Activated CD8-positive, alpha-beta T cell treated with anti-CD3 and anti-CD28 coated beads, Interleukin-2, amount 10 ng/mL, durations not matched to agents 7 days and 5 days (primary cell): Measurements from ENCODE around the gene INPP5E. TPM values are rescaled to one million over a fixed set of nuclear protein-coding genes. Genes with fewer than 3 reads are reported as not detected.

Source experiments
- ATAC-seq: fragments of 150-1000 bp; cut with Tn5 transposase; one replicate; pipeline ENCODE4 v1.10.0; 2021; ENCODE audit warnings: moderate library complexity
- CTCF ChIA-PET: fragments of 350-600 bp; sonication (Branson Sonifier 250); formaldehyde crosslinking; loops from one replicate; lab custom pipeline; 2021; ENCODE audit warnings: antibody characterized with exemption; lab: Charles Lee
- POLR2A ChIA-PET: fragments of 350-600 bp; sonication (Branson Sonifier 250); formaldehyde crosslinking; loops from one replicate; lab custom pipeline; 2021; ENCODE audit warnings: antibody characterized with exemption; lab: Charles Lee
- DNase-seq: peaks from one replicate; pipeline ENCODE4 v3.0.0-alpha.2; 2020
- H3K27ac Mint-ChIP-seq: one replicate; pipeline ENCODE4 v1.8.0; 2021; ENCODE audit warnings: mild to moderate bottlenecking, mixed read lengths
- H3K27me3 Mint-ChIP-seq: one replicate; pipeline ENCODE4 v1.8.0; 2021; ENCODE audit warnings: low read depth, mixed read lengths
- H3K36me3 Mint-ChIP-seq: one replicate; pipeline ENCODE4 v1.8.0; 2021; ENCODE audit warnings: low read depth, mixed read lengths
- H3K4me1 Mint-ChIP-seq: one replicate; pipeline ENCODE4 v1.8.0; 2021; ENCODE audit warnings: low read depth, mixed read lengths
- H3K4me3 Mint-ChIP-seq: one replicate; pipeline ENCODE4 v1.8.0; 2021; ENCODE audit warnings: mild to moderate bottlenecking, mixed read lengths
- H3K9me3 Mint-ChIP-seq: one replicate; pipeline ENCODE4 v1.8.0; 2022; ENCODE audit warnings: mixed read lengths; ENCODE audit not compliant: insufficient read depth
- total RNA-seq, 2 experiments: library from RNA; stranded (reverse); gene quantifications; one replicate each; pipeline ENCODE4 v1.2.3, GENCODE V29; 2021

The INPP5E gene
- total RNA-seq, 2 experiments from 2014 or later = 16.8 to 18.2 TPM

DNA sequence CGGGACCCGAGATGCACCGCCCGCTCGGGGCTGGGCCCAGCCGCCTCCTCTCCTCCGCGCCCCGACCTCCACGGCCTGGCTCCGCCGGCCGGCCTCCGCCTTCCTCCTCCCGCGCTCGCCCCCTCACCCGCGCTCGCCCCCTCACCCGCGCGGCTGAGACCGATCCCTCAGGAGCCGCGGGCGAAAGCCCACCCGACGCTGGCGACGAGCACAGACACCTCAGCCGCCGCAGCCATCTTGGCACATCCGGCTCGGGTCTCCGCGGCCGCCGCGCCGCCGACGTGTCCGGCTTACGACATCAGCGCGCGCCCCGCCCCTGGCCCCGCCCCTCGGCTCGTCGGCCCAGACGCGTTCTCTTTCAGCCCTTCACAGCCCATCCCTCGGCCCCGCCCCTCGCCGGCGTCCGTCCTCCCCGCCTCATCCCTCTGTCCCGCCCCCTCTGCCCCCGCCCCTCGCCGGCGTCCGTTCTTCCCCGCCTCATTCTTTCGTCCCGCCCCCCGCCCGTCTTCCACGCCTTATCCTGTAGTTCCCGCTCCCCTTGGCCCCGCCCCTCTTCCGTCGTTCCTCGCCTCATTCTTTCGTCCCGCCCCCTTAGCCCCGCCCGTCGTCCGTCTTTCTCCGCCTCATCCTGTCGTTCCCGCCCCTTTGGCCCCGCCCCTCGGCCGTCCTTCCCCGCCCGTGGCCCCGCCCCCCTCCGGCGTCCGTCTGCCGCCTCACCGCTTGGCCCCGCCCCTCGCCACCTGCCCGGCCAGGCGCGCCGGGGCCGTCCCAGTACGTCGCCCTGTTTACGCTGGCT is 43.3 kb upstream of the INPP5E start, which contains the start of gene SEC16A:
SEC16A (minus strand) TSS at position 248 of the 796 bp plus-strand sequence. CDS start 5,425 bp downstream, outside the sequence.
- ATAC-seq = peak; percentile 70
- Mint-ChIP-seq H3K36me3 (peaks cover 22% of the 10 kb centered on the region), H3K27me3 (no peaks in the 10 kb centered on the region), H3K4me1 (peaks cover 30% of the 10 kb centered on the region), H3K4me3 (peak within 1 kb of the TSS; percentile 92), H3K27ac (peak within 1 kb of the TSS; percentile 100), H3K9me3 (no peaks in the 10 kb centered on the region)
- DNase-seq = peak; percentile 99
- CTCF ChIA-PET = interaction anchor here (0.6 to 7.2 kb wide), 5 partner anchors 13 to 151 kb away, joined by 3 to 55 read pairs (median 30); no protein-coding TSS in a partner anchor
- POLR2A ChIA-PET = no interaction called here

DNA sequence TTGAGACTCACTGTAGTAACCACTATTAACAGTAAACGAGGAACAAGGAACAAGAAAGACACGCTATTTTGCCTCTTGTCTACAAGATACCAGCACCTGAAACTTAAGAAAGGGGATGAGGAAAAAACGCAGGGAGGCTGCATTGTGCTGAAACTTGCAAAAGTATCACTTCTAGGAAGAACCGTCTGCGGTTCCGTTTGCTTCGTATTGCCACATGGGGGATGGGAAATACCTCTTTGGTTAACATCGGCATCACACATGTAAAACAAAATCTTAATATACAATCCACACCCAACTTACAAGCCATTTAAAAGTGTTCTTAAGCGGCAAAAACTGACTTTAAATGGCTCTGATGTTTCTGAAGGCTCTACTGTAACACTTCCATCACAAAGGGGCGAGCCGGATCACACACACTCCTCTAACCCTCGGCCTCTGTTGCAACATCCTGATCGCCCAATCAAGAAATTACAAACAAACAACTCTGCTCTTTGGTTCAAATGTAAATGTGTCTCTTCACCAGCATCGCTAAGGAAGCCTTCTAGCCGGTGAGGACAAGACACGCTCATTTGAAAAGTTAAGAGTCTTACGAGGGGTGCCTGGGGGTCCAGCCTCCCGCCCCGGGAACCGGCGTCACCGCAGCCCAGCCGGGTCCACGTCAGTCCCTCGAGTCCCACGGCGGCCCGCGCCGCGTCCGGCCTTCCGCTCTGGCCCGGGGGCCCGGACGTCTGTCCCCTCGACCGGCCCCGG is 42.6 kb upstream of the INPP5E start:
- no peaks in the 10 kb centered on the region for H3K9me3 Mint-ChIP-seq
- CTCF ChIA-PET = no interaction called here
- POLR2A ChIA-PET = no interaction called here
- peak overlapping the region; percentile 100 for H3K27ac Mint-ChIP-seq
- H3K4me1 Mint-ChIP-seq = peaks cover 30% of the 10 kb centered on the region
- peak overlapping the region; percentile 92 for H3K4me3 Mint-ChIP-seq
- DNase-seq (peak; percentile 67), ATAC-seq (peak; percentile 8)
- peaks cover 26% of the 10 kb centered on the region for H3K36me3 Mint-ChIP-seq
- no peaks in the 10 kb centered on the region for H3K27me3 Mint-ChIP-seq

DNA sequence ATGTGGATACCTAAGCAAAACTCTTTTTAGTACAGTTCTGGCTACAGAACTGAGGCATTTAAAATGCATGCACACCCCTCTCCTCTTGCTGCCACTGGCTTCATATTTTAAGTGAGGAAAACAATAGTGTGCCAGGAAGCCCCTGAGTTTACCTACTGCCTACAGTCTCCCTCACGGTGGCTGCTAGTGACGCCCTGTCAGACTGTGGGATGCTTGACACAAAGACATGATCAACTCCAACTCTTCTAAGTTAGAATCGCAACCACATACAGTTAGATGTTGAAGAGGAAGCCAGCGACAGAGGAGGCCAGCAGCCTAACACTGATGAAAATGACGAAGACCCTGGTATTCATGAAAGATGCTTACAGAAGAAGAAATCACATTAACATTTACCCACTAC is 41.9 kb upstream of the INPP5E start:
- peaks cover 30% of the 10 kb centered on the region for H3K4me1 Mint-ChIP-seq
- peak overlapping the region; percentile 100 for H3K27ac Mint-ChIP-seq
- peak overlapping the region; percentile 92 for H3K4me3 Mint-ChIP-seq
- no peaks in the 10 kb centered on the region for H3K27me3 Mint-ChIP-seq
- ChIA-PET POLR2A (interaction anchor here (1.2 kb wide), 1 partner anchor 28 kb away, joined by 4 read pairs; no protein-coding TSS in a partner anchor), CTCF (no interaction called here)
- H3K9me3 Mint-ChIP-seq = no peaks in the 10 kb centered on the region
- DNase-seq (peak; percentile 45), ATAC-seq (no peak)
- H3K36me3 Mint-ChIP-seq = peaks cover 29% of the 10 kb centered on the region

DNA sequence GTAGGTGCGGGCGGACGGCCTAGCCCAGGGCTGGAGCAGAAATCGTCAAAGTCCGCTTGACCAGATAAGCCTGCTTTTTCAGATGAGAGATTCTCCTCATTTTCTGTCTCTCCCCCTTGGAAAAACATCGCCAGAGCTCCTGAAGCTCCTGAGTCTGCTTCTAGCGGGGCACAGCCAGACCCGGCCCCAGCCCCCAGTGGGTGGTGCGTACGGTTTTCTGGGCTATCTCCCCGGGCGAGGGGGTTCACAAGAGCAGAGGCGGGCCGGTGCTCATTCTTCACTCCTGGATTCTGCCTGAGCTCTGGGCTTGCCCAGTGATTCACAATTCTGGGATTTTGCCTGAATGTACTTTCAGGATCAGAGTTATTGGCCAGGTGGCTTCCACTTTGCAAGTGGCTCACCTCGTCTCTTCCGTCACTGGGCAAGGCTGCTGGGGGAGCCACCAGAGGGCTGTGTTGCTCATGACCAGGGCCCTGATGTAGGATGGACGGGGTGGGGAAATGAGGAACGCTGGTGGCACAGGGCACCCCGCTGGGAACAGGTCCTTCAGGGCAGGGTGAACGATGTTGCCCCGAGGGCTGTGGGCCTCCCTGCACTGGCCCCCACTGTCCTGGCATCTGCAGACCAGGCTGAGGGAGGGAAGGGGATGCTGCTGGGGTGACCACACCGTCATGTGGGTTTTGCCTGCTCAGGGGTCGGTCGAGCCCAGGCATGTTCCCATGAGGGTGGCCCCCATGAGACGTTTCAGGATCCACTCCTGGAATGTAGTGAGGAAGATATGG is 36.9 kb upstream of the INPP5E start:
- peaks cover 21% of the 10 kb centered on the region for H3K4me1 Mint-ChIP-seq
- peaks cover 52% of the 10 kb centered on the region for H3K36me3 Mint-ChIP-seq
- ATAC-seq (no peak), DNase-seq (no peak)
- ChIA-PET CTCF (interaction anchor here (1.7 kb wide), 1 partner anchor 155 kb away, joined by 3 read pairs; no protein-coding TSS in a partner anchor), POLR2A (interaction anchor here (0.7 kb wide), 1 partner anchor 113 kb away, joined by 3 read pairs; no protein-coding TSS in a partner anchor)
- H3K4me3 Mint-ChIP-seq = no peak overlapping the region
- H3K9me3 Mint-ChIP-seq = no peaks in the 10 kb centered on the region
- no peak overlapping the region for H3K27ac Mint-ChIP-seq
- H3K27me3 Mint-ChIP-seq = no peaks in the 10 kb centered on the region

DNA sequence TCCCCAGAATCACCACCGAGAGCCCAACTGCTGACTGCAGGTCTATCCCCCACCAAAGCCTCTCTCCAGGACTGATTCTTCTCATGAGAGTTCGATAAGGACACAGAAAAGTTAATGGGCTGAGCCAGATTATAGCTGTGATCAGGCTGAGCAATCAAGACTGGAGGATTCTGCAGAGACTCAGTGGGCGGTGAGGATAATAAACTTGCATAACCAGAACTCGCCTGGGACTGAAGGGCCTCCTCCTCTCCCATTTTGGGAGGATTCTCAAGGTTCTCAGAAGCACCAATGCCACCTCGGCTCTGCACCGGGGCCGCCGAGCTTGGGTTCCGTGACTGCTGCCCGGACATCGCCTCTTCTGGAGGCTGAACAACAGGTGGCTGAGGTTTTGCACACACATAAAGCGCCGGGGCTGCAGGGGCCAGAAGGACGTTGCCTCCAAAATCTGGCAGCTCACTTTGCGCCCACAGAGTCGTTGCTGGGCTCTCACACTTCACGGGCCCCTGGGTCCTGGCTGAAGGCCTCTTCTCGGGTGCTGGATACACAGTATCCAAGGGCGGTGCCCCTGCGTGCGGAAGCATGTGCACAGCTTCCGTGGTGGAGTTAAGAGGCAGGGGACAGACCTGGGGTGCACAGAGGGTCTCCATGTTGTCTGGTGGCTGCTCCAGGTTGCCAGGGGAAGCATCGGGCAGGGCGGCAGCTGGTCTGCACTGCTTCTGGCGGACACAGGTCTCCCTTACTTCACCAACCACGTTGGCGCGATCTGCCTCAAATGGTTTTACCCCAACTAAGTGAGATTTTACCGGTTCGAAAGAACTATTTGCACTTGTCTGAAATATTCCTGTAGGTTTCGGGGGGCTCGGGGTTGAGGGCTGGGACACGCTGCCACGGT is 35.6 kb upstream of the INPP5E start:
- Mint-ChIP-seq H3K27ac (no peak overlapping the region), H3K4me1 (peaks cover 12% of the 10 kb centered on the region), H3K4me3 (no peak overlapping the region), H3K9me3 (no peaks in the 10 kb centered on the region), H3K36me3 (peaks cover 57% of the 10 kb centered on the region), H3K27me3 (no peaks in the 10 kb centered on the region)
- DNase-seq = no peak
- ChIA-PET POLR2A (interaction anchor here (0.6 kb wide), 1 partner anchor 78 kb away, joined by 3 read pairs; no protein-coding TSS in a partner anchor), CTCF (interaction anchor here (1.7 kb wide), 1 partner anchor 156 kb away, joined by 3 read pairs; no protein-coding TSS in a partner anchor)
- ATAC-seq = no peak

DNA sequence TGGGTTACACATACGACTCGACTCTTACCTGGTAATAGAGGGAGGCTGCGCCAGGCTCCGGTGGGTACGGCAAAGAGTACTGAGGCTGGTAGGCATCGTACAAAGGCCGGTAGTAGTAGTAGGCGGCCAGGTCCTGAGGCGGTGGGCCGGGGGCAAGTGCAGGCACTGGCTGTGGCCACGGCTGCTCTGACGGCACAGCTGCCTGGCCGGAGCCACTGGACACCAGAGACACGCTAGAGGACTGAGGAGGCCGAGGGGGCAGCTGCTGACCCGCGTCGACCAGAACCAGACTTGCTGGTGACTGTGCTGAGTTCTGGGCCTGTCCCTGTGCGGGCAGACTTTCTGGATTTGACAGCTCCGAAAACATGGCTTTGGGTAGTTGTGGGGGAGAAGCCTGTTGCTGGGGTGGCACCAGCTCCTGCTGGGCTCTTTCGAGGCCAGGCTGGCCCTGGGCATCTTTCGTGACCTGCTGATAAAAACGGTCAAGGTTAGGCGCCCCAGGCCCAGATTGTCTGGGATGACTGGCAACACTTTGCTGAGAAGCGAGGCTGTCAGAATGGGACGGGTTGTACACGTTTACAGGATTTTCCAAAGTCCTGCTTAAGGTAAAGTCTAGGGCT is 34.5 kb upstream of the INPP5E start:
- Mint-ChIP-seq H3K4me1 (peaks cover 7% of the 10 kb centered on the region), H3K4me3 (no peak overlapping the region), H3K9me3 (no peaks in the 10 kb centered on the region), H3K27ac (no peak overlapping the region), H3K27me3 (no peaks in the 10 kb centered on the region), H3K36me3 (peaks cover 56% of the 10 kb centered on the region)
- ChIA-PET CTCF (no interaction called here), POLR2A (no interaction called here)
- DNase-seq = no peak
- no peak for ATAC-seq

DNA sequence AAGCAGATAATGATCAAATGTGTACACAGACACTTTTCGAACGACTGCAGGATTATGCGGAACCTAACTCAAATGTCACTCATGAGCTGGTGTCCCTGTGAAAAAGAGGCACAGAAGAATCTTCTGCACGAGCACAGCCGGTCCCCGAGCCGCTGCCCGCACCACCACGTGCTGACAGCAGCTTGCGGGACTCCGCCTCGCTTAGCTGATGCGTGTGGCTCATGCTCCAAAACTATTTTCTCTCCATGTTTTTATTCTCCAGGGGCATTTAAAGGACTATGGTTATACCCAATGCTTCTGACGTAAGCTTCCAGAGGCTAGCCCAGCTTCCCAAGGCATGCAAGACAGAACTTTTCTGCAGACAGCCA is 33.7 kb upstream of the INPP5E start:
- H3K4me3 Mint-ChIP-seq = no peak overlapping the region
- DNase-seq (no peak), ATAC-seq (no peak)
- ChIA-PET POLR2A (no interaction called here), CTCF (no interaction called here)
- H3K9me3 Mint-ChIP-seq = no peaks in the 10 kb centered on the region
- H3K36me3 Mint-ChIP-seq = peaks cover 52% of the 10 kb centered on the region
- H3K4me1 Mint-ChIP-seq = peaks cover 3% of the 10 kb centered on the region
- no peaks in the 10 kb centered on the region for H3K27me3 Mint-ChIP-seq
- no peak overlapping the region for H3K27ac Mint-ChIP-seq

DNA sequence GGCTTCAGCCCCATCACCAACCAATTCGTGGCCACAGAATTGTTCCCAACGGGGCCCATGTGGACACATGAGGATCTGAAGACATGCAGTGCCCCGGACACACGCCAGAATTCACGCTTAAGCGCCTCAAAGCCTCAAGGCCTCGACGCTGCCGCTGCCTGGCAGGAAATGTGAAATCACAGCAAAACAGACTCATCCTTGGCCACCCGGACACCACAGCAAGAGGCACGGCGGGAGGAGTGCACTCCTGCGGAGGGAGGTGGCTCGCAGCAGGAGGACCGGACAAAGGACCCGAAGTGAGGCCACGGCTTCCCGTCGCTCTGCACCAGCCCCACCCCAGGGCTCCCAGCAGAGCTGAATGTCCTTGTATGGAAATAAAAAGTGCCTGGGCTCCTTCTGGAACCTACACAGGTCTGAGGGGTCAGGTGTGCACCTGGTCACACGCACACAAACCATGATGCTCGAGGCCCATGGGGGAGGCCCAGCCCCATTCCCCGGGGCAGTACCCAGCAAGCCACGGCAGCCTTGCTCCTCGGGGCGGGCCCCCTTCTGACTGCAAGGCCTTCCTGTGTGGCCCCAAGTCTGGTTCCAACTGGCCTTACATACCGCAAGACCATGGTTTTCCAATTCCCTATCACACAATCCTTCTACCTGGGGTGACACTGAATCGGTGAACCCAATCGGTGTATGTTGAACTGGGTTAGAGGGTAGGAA is 33.2 kb upstream of the INPP5E start:
- peaks cover 3% of the 10 kb centered on the region for H3K4me1 Mint-ChIP-seq
- ATAC-seq = no peak
- no peak overlapping the region for H3K27ac Mint-ChIP-seq
- ChIA-PET CTCF (no interaction called here), POLR2A (no interaction called here)
- no peak for DNase-seq
- H3K9me3 Mint-ChIP-seq = no peaks in the 10 kb centered on the region
- H3K27me3 Mint-ChIP-seq = no peaks in the 10 kb centered on the region
- H3K36me3 Mint-ChIP-seq = peaks cover 54% of the 10 kb centered on the region
- no peak overlapping the region for H3K4me3 Mint-ChIP-seq

DNA sequence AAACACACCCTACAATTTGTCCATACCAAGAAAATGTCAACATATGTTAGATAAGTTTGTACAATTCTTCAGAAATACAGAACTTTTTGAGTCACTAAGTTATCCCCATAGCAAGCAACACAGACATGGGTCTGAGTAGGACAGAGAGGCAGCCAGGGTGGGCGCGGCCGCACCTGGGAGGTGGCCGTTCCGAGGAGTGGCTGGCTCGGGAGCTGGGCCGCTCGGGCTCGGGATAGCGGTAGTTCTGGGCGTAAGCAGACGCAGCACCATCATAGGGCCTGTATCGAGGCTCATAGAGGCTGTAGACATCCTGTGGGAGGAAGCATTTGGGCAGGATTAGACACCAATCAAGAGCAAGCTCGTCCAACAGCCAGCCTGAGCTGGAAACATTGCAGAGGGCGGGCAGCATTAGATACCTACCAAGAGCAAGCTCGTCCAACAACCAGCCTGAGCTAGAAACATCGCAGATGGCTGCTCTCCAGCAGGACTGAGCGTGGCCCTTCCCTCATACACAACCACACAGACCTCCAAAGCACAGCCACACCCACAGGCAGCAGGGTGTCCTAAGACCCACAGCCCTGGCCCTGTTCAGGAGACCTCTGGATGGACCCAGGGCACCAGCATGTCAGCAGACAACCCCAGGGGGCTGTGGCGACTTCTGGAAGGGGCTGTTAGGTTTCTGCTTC is 32.3 kb upstream of the INPP5E start:
- no peak overlapping the region for H3K27ac Mint-ChIP-seq
- no peaks in the 10 kb centered on the region for H3K27me3 Mint-ChIP-seq
- no peak overlapping the region for H3K4me3 Mint-ChIP-seq
- peaks cover 53% of the 10 kb centered on the region for H3K36me3 Mint-ChIP-seq
- H3K9me3 Mint-ChIP-seq = no peaks in the 10 kb centered on the region
- ATAC-seq (no peak), DNase-seq (no peak)
- ChIA-PET CTCF (no interaction called here), POLR2A (no interaction called here)
- peaks cover 3% of the 10 kb centered on the region for H3K4me1 Mint-ChIP-seq
